Dermis blood vessel endothelial cell (primary cell): ENCODE results near the gene ARHGAP26. TPM values are rescaled to one million over a fixed set of nuclear protein-coding genes. Genes with fewer than 3 reads are reported as not detected.

Source experiments
- DNase-seq: peaks from one replicate; pipeline ENCODE4 v3.0.0; 2010
- total RNA-seq: library from RNA; depleted of rRNA; stranded (reverse); fragments of >200 nt; gene quantifications from 2 replicates; pipeline ENCODE4 v1.2.3, GENCODE V29; 2014

The ARHGAP26 gene
- total RNA-seq, 1 donor from 2014 or later, result 51.7 TPM

DNA sequence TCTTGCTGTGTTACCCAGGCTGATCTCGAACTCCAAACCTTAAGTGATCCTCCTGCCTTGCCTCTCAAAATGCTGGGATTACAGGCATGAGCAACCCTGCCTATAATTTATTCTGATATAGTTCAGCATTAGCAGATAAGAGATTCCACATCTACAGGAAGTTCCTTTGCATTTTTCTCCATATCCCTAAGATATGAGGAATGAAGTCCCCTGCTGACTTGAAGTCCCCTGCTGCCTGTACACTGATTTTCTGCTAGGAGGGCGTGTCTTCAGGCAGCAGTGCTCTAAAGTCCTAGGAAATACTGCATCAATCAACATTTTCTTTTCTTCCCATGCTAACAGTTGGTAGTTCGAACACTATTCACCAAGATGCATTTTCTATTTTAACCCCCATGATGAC is 105.8 kb downstream of the ARHGAP26 start:
- DNase-seq, result no peak

DNA sequence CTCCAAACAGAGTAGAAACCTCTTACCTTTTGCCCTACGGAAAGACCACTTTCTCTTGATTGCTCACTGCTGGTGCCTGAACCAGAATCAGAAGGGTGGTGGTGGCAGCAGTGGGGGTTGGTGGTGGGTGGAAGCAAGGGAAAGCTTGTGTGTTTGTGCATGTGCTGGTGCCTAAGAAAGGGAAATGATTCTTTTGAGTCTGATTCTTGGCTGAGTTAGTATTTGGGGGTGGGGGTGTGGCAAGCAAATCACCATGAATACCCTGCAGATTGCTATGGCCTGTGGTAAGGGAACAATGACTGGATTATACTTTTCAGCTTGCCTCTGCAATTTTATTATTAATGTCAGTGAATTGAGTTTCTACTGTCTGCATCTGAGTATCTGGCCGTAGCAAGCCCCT is 106.6 kb downstream of the ARHGAP26 start:
- DNase-seq, result no peak

DNA sequence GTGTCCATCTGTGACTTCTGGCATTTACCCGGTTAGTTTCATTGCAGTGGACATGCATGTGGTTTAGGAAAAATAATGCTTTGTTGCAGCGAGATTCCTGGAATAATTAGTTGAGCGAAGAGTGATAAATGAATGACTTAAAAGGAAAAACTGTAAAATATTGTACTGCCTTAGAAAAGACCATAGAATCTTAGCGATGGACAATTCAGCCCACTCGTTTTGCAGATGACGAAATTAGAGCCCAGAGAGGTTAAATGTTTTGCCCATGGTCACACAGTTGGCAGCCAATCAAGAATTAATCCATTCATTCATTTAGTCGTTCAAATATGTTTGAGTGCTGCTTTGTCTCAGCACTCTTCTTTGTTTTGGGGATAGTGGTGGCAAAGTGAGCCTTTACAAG is 107.9 kb downstream of the ARHGAP26 start:
- DNase-seq, result no peak

DNA sequence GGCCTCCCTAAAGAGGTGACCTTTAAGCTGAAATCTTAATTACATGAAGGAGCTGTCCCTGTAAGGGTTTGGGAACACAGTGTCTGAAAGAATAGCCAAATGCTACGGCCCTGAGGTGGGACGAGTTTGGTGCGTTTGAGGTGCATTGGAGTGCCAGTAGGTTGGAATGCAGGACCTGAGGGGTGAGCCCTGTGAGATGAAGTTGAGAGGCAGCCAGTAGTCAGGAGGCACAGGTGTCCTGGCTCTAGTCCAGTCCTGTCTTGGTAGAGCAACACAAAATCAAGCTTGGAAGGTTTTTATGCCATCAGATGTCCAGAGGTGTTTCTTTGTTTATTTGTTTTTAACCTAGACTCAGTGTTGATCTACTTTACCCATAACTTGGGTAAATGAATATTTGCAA is 108.5 kb downstream of the ARHGAP26 start:
- no peak for DNase-seq

DNA sequence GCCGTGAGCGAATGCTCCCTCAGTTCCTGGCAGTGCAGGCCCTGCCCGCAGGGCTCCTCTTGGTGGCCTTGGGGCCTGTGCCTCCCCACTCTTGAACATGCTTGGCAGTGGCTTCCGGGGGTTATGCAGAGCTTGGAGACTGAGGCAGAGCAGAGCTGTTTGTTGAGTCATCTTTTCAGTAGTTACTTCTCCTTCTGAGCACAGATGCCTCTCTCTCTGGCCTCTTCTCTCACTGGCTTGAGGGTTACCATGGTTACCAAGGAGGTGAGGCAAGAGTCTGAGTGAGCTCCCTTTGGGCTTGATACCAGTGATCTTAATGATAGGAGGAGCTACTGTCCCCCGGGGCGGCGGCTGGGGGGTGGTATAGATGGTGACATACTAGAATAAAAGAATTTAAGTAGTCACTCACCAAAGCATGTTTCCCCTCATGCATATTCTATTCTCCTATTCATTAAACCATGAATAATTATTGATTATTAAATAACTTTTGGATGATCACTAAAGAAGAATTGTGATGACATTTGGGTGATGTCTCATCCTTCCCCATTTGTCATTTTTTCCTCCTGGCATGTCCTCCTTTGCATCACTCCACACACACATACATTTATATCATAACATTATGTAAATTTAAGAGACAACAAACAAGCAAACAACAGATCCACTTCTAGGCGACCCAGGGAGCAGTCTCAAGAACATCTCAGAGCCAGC is 111.1 kb downstream of the ARHGAP26 start:
- no peak for DNase-seq

DNA sequence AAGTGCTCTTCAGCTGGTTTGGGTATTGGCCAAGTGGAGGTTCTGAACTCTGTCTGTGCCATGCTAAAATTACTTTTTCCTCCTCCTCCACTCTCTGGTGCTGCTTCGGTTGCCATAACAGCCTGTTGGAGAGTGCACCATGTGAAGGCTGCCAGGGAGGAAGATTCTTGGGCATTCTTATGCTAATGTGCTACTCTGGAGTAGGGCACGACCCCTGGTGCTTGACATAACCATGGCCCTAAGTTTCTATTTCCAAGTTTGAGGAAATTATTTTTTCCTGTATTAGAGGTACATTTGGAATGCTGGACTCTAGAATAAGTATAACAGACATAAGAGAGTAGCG is 111.6 kb downstream of the ARHGAP26 start:
- no peak for DNase-seq

DNA sequence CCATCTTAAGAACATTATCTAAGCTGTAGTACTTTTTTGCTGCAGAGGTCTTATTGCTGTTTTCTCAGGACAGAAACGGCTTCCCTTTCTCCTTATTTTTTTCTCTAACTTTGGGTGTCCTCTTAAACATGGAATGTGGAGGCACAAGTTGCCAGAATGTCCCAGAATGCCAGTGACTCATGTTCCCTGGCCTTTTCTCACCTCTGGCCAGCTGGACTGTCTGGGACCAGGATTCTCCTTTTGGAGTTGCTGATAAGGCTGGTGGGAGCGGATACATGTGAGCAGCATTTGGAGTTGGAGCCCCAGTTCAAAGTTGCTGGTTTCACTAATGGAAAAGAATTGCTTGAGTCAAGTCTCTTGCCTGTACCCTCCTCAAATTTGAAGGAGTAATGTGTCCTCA is 112.8 kb downstream of the ARHGAP26 start:
- DNase-seq, result peak; percentile 91

DNA sequence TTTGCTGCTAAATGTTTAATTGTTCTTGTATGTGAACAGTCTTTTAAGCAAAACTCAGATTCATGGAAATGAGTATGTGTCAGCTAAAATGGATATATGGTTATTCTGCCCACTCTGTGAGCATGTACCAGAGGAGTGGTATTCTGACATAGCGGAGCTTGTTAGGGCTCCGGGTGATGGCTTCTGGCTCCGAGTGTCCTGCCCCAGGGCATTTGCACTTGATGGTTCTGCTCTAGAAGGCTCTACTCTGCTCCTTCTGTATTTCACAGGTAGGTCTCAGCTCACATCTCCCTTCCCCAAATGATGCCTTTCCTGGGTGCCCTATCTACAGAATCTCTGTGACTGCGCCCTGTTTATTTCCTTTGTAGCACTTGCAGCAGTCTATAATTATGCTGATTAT is 113.3 kb downstream of the ARHGAP26 start:
- DNase-seq, result no peak

DNA sequence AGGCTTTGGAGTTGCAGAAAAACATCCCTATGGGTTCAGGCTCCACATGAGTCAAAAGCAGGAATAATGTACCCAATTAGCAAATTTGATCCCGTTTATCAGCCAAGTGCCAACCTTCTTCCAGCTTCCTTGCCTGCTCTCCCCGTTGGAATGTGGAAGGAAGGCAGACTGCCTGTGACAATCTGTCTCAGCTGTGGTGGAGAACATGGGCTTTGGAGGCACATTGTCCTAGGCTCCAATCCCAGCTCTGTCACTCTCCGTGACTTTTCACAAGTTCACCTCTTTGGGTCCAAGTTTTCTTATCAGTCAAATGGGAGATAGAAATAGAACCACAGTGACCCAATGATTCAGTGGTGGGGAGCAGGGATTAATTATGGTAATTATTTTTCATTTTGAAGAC is 113.9 kb downstream of the ARHGAP26 start:
- no peak for DNase-seq

DNA sequence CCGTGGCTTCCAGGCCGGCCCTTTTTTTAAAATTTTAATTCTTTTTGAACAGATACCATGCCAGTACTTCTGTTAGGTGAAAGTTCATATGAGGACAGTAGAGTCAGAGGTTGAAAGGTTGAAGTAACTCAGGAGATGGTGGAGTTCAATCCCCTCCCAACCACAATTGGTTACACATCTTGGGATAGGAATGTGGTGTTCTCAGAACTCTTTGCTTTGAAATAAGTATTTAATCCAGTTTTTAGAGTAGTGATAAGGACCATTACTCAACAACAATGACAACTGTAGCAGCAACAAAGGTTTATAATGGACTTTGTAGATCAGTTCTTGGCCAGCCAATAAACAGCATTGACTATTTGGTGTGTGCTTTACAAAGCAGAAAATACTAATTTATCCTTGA is 116.0 kb downstream of the ARHGAP26 start:
- DNase-seq, result no peak

DNA sequence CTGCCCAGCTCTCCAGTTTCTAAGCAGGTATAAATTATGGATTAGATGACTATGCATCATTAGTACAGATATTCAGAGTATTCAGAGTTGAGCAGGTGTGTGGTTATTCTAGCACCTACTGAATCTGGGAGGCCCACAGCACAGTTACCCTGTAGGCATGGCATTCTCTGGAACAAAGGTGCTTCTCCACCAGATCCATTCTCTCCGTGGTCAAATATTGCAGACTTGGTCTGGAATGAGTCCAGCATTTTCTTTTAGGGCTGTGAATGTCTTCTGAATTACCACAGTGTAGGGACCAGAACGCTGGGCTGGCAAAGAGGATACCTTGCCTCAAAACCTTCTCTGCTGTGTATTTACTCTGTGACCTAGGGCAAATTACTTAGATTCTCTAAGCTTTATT is 116.8 kb downstream of the ARHGAP26 start:
- DNase-seq, result no peak

DNA sequence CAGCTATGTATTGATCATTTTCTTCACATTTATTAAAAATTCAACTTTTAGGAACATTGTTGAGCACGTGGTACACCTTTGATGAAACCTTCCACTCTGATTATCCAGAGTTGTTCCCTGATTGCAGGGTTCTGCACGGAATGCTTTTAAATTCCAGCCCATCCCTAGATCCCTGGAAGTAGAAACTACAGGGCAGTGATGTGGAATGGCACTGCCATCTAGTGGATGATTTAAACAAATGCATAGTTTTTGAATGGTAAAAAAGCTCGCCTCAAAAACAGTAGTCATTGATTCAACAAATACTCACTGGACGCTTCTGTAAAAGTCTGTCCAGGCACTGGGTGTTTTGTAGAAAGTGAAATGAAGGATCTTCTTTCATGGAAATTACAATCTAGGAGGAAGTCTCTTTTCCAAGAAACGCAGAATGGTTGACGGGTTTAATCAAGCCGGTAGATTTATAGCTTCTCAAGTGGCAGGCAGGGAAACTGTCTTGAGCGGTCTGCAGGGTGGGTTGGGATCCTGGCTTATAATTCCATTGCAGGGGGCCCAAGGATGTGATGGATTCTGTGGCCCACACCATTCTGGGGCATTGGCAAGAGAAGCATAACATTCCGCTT is 118.4 kb downstream of the ARHGAP26 start:
- peak; percentile 75 for DNase-seq

DNA sequence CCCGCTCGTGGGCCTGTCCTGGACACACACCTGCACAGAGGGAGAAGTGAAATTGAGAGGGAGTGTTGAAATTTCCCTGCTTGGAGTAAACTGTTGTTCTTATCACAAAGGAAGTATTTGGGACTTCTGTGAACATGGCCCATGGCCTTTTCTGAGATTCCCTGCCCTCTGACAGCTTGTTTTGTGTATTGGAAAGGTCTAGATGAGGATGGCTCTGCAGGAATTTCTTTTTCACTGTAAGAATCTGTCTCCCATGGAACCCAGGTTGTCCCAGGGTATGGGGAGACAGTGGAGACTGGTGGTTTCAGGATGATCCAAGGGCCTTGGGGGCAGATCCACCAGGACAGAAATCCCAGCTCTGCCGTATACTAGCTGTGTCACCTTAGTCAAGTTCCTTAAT is 121.8 kb downstream of the ARHGAP26 start:
- DNase-seq, result no peak

DNA sequence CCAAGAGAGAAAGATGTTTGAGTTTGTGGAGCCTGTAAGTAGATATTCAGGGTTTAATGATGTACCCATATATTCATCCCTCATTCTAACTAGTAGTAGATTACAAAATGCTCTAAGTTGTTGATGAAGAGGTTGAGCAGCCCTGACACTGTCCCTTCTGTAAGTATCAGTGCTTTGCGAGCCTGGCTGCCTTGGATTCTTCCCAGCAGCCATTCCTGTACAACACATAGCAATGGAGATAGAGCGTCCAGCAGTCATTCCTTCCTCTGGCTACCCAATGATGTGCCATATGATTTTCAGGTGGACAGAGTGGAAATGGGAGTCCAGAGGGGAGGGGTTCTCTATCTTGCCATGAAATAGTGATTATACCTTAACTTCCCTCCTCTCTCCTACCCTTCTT is 124.1 kb downstream of the ARHGAP26 start:
- no peak for DNase-seq

DNA sequence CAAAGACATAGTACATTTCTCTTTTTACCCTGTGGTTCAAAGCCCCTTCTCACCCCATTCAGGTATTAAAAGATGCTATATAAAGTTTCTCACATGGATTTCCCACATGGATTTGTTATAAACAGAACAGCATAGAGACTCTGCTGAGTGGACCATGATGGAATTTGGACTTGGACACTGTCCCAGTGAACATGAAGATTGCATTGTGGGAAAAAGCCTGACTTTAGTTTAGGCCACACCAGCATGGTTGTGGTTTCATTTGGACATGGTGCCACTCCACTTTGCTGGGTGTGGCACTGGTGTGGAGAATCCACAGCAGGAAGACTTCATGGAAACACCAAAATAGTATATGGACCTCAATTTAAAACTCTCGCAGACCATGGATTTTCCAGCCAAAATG is 124.6 kb downstream of the ARHGAP26 start:
- no peak for DNase-seq

DNA sequence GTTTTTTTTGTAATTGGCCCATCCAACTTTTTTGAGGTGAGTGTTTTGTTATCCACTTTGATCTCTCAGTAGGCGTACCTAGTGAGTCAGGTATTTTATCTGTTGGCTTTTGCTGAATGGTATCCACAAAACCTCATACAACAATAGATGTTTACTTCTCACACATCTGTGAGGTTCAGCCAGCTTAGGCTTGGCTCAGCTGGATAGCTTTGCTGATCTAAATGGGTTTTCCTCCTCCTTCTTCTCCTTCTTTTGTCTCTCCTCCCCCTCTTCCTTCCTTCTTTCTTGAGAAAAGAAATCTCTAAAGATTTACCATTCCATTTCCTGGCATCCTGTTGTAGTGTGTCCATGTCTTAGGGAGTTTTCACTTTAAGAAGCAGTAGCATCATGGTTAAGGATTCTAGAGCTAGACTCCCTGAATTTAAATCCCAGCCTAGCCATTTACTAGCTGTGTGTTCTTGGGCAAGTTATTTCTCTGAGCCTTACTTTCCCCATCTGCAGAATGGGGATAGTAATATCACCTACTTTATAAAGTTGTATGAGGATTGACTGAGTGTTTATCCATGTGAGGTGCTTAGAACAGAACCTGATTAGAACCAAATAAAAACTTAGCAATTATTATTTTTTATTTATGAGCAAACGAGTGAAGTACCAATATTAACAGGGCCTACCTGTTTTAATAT is 126.3 kb downstream of the ARHGAP26 start:
- DNase-seq, result no peak

DNA sequence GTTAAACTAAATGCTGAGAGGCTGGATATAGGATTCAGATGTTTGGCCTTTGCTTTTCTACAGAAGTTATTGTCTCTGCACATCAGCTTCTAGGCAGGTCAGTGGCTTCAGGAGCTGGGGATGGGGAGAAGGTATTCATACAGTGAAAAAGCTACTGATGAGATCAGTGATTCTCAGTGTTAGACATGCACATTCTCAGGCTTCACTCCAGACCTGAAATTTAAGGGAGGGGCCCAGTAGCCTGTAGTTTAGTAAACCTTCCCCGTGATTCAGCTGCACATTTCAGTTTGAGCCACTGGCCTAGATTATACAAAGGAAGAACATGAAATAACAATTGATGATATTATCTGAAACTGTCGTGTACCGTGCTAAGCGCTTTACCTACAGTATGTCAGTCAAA is 127.2 kb downstream of the ARHGAP26 start:
- DNase-seq, result no peak

DNA sequence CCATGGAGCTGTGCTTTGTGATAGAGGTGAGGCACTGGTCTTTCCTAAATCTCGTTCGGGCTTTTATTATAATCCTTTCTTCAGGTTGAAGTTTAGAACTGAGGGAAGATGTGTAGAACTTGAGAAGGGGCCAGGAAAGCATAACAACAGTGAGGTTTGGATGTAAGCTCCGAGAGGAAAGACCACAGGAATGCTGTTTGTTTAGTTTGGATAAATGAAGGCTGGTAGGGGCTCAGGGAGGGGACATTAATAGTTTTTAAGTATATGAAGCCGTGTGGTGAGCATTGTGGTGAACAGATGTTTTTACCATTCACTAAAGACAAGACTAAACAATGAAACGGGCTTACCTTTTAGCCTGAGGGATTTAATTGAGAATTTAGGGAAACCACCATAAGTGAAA is 130.8 kb downstream of the ARHGAP26 start:
- no peak for DNase-seq

DNA sequence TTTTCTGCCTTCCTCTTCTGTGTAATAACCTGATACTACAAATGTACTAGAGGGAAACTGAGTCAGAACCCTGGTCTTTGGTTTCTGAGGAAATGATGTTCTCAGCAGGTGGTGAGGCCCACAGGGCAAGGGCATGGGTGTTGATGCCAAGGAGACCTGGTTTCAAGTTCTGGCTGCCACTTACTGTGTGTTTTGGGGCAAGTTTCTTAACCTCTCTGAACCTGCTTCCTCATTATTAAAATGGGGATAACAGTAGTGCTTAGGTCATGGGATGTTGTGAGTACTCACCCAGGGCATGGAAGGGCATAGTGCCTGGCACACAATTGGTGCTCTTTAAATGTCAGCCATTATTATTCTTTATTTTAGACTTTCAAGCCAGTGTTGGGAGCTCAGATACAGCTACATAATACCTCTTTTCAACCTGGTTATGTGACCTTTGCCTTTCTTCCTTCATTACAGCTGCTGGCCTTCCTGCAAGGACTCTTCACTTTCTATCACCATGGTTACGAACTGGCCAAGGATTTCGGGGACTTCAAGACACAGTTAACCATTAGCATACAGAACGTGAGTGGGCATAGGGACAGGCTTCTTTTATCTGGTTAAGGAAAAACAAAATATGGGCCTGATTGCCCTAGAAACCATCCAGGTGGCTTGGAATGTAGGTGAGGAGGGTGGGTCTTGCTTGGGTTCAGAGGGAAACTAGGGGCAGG is 131.5 kb downstream of the ARHGAP26 start:
- no peak for DNase-seq

DNA sequence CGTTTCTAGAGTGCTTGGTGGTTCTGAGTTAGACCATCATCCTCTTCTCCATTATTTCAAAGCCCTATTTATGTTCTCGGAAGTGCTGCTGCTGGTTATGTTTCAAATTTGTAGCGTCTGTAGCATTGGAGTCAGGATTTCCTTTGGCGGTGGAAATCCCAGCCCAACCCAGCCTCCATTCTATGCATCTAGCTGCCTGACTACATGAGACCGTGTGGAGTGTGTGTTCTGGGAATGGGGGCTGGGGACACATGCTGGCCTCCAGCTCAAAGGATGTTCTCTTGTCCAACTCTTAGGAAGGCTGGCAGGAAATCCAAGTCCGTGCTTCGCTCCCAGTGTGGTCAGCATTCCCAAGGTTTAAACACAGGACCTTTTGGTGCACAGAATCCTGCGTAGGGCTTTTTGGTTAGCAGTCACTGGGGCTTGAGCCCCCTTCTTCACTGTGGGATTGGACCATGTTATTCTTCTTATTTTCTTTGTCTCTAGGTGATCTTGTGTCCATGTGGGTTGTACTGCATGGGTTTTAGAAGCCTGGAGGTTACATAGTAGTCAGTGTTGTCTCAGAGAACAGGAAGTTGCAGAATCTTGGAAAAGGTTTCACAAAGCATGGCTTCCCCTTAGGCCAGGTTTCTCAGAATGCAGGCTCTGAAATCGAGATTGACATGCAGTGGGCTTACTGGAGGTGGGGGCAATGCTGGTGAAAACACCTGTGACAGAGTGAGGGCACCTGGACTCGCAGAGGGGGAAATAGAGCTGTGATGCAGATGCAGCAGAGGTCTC is 132.2 kb downstream of the ARHGAP26 start:
- DNase-seq, result no peak

DNA sequence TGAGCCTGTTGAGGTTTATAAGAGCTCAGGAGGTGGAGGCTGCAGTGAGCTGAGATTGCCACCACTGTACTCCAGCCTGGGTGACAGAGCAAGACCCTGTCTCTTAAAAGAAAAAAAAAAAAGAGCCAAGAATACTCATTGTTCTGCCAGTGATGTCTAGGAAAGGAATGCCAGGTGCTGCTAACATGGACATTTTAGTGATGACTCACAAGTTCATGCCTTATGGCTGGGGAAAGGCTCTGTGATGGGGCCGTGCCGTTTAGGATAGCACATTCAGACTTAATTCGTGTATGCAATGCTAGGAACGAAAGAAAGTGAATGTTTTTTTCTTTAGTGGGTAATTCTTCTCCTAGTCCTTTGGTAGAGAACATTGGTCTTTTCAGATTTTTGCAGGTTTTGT is 134.2 kb downstream of the ARHGAP26 start:
- DNase-seq, result peak; percentile 45

DNA sequence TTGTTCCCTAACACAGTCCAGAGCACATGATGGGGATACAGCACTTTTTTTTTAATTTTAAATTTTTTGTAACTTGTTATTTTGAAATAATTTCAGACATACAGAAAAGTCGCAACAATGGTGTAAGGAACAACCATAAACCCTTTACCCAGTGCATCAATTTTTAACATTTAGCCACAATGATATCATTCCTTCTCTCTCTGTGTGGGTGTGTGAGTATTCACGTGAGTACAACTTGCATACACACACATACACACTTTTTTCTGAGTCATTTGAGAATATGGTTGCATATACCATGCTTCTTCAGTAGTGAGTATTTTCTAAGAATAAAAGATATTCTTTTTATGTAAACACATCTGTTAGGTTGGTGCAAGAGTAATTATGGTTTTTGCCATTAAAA is 135.2 kb downstream of the ARHGAP26 start:
- no peak for DNase-seq
